GM12878 (cell line): ENCODE data around the gene AGAP1. TPM values are rescaled to one million over a fixed set of nuclear protein-coding genes. Genes with fewer than 3 reads are reported as not detected.

Source experiments
- ATAC-seq: fragments of 200-7000 bp; cut with Tn5 transposase; 3 replicates; pipeline ENCODE4 v1.9.1; 2020; ENCODE audit warnings: mild to moderate bottlenecking, moderate library complexity
- BruUV-seq: library from RNA; stranded (reverse); fragments of 400-500 nt; replicated peaks from 2 replicates; lab custom pipeline; 2021; lab: Mats Ljungman, UMichigan
- CTCF ChIA-PET: fragments of 300-600 bp; sonication (Branson Sonifier 250); formaldehyde crosslinking; extraction: SDS; loops from one replicate; lab custom pipeline; 2021; ENCODE audit warnings: inconsistent platforms; lab: Yijun Ruan, JAX
- POLR2A ChIA-PET: fragments of 350-600 bp; formaldehyde crosslinking; extraction: SDS; loops from one replicate; lab custom pipeline; 2021; ENCODE audit warnings: inconsistent platforms; lab: Charles Lee
- RAD21 ChIA-PET: fragments of 300-600 bp; sonication (Branson Sonifier 250); formaldehyde crosslinking; loops from one replicate; lab custom pipeline; 2023; ENCODE audit warnings: antibody characterized with exemption; ENCODE audit not compliant: unreplicated experiment; lab: Charles Lee
- SMC1A ChIA-PET: fragments of 300-600 bp; sonication (Branson Sonifier 250); formaldehyde crosslinking; loops from one replicate; lab custom pipeline; 2023; ENCODE audit not compliant: unreplicated experiment, uncharacterized antibody; lab: Charles Lee
- DNase-seq: peaks from one replicate; pipeline ENCODE4 v3.0.0-alpha.2; 2011; ENCODE audit warnings: low read depth, low spot score
- FAIRE-seq: peaks from 3 replicates; lab custom pipeline; 2011; peaks lifted over from hg19 to GRCh38; lab: Jason Lieb, UNC
- H2AFZ ChIP-seq: 2 replicates; pipeline ENCODE4 v1.6.0; 2011; ENCODE audit warnings: low read depth, low read length, control low read depth; ENCODE audit not compliant: control insufficient read depth
- H3K27ac ChIP-seq: 2 replicates; pipeline ENCODE4 v1.5.1; 2011; ENCODE audit warnings: control low read depth; ENCODE audit not compliant: control insufficient read depth, insufficient read depth
- H3K27me3 ChIP-seq, 2 experiments: replicated peaks in 1 of 2; 2 replicates each; pipeline versions ENCODE4 v1.6.0 to v1.6.1; 2011; ENCODE audit warnings: low read length in 1 of 2; ENCODE audit not compliant: control insufficient read depth in 2 of 2, insufficient read depth in 2 of 2
- H3K36me3 ChIP-seq, 2 experiments: 2 replicates each; pipeline ENCODE4 v1.5.1; 2011; ENCODE audit warnings: low read length in 1 of 2; ENCODE audit not compliant: control insufficient read depth in 2 of 2, insufficient read depth in 2 of 2
- H3K4me1 ChIP-seq: 2 replicates; pipeline ENCODE4 v1.6.1; 2011; ENCODE audit warnings: mild to moderate bottlenecking, low read length, moderate library complexity, mixed read lengths; ENCODE audit not compliant: control insufficient read depth, insufficient read depth
- H3K4me2 ChIP-seq: 2 replicates; pipeline ENCODE4 v1.6.0; 2011; ENCODE audit warnings: control low read depth; ENCODE audit not compliant: control insufficient read depth, insufficient read depth
- H3K4me3 ChIP-seq: fragments of 200-600 bp; sonication (generic); 2 replicates; pipeline ENCODE4 v1.5.1; 2016
- H3K79me2 ChIP-seq: 2 replicates; pipeline ENCODE4 v1.6.0; 2011; ENCODE audit warnings: low read length; ENCODE audit not compliant: control insufficient read depth, insufficient read depth
- H3K9ac ChIP-seq: 2 replicates; pipeline ENCODE4 v1.8.0; 2011; ENCODE audit warnings: low read length, control low read depth, mixed read lengths; ENCODE audit not compliant: control insufficient read depth, insufficient read depth
- H3K9me3 ChIP-seq: replicated peaks from 3 replicates; pipeline ENCODE4 v1.5.1; 2011; ENCODE audit warnings: mild to moderate bottlenecking, low read length; ENCODE audit not compliant: control insufficient read depth, insufficient read depth
- H4K20me1 ChIP-seq: 2 replicates; pipeline ENCODE4 v1.6.0; 2011; ENCODE audit not compliant: control insufficient read depth, insufficient read depth
- ETV6 ChIP-seq, 2 experiments: fragments of 450-650 bp in 1 of 2; IDR thresholded peaks in 1 of 2; conservative IDR thresholded peaks in 1 of 2; 2 replicates each; pipeline ENCODE4 v1.6.1; 2014; ENCODE audit warnings: antibody characterized with exemption in 1 of 2, borderline replicate concordance in 1 of 2, low read depth in 1 of 2, mild to moderate bottlenecking in 1 of 2, moderate library complexity in 1 of 2
- MYC ChIP-seq: IDR thresholded peaks from 2 replicates; pipeline ENCODE4 v1.6.1; 2011; ENCODE audit warnings: mild to moderate bottlenecking, low read length, moderate library complexity, inconsistent platforms; ENCODE audit not compliant: insufficient read depth, insufficient replicate concordance, insufficient read length, severe bottlenecking
- NFYA ChIP-seq: IDR thresholded peaks from 2 replicates; pipeline ENCODE4 v1.6.1; 2011; ENCODE audit warnings: low read depth, mild to moderate bottlenecking, low read length, improper control_type of control experiment, borderline replicate concordance
- NR2C1 ChIP-seq: fragments of 450-650 bp; IDR thresholded peaks from 2 replicates; pipeline ENCODE4 v1.6.1; 2017; ENCODE audit warnings: antibody characterized with exemption, mild to moderate bottlenecking, moderate library complexity
- RFX5 ChIP-seq: IDR thresholded peaks from 2 replicates; pipeline ENCODE4 v1.6.1; 2011; ENCODE audit warnings: low read depth, low read length, improper control_type of control experiment
- WGBS: methylation state at CpG from one replicate; pipeline ENCODE4 v1.1.6; 2016; ENCODE audit warnings: low lambda C conversion rate; ENCODE audit not compliant: insufficient replicate concordance, insufficient coverage; ENCODE audit errors: missing lambda C conversion rate; 5-methylcytosine and 5-hydroxymethylcytosine counted together
- in situ Hi-C: fragments of 300-500 bp; cut with MboI; formaldehyde crosslinking; loops from 9 replicates; pipeline ENCODE4 v1.14.3; 2018; ENCODE audit warnings: mixed read lengths
- intact Hi-C: fragments of 100-400 bp; cut with micrococcal nuclease; formaldehyde crosslinking; loops from one replicate; pipeline ENCODE4 v1.14.2; 2022; ENCODE audit not compliant: unreplicated experiment
- polyA plus RNA-seq, 11 experiments: library from polyadenylated mRNA; depleted of rRNA in 4 of 11; unstranded in 6 of 11; stranded (reverse) in 5 of 11; fragments of >200 nt; fragmentation: Nextera tagmentation in 4 of 11; fragmentation: Illumina TruSeq in 1 of 11; extraction: Ambion mirVana in 4 of 11; extraction: Trizol in 1 of 11; gene quantifications; 1 replicate in 1 of 11; 2 replicates in 10 of 11; pipeline versions ENCODE4 v1.2.1 to v1.2.3, GENCODE V29; 2011 to 2016; ENCODE audit warnings: inconsistent platforms in 2 of 11, missing spikeins in 2 of 11, low read depth in 1 of 11
- total RNA-seq, 4 experiments: library from RNA; depleted of rRNA in 3 of 4; stranded (reverse); fragments of >200 nt in 3 of 4; fragmentation: Illumina TruSeq in 1 of 4; extraction: Trizol in 1 of 4; gene quantifications; 2 replicates each; pipeline versions ENCODE4 v1.2.1 to v1.2.3, GENCODE V29; 2013 to 2021
- TF ChIP-seq, protein P1 (sequence below): fragments of 450-650 bp; IDR thresholded peaks from 2 replicates; pipeline ENCODE4 v1.6.1; 2017; ENCODE audit warnings: borderline replicate concordance

Gene AGAP1
- total and polyA plus RNA-seq, 10 of the 15 experiments (the other 5 are each of a cell fraction or from before 2014, with no cell fraction given), result 0.05 to 0.15 (median 0.06) TPM; not detected in 7

DNA sequence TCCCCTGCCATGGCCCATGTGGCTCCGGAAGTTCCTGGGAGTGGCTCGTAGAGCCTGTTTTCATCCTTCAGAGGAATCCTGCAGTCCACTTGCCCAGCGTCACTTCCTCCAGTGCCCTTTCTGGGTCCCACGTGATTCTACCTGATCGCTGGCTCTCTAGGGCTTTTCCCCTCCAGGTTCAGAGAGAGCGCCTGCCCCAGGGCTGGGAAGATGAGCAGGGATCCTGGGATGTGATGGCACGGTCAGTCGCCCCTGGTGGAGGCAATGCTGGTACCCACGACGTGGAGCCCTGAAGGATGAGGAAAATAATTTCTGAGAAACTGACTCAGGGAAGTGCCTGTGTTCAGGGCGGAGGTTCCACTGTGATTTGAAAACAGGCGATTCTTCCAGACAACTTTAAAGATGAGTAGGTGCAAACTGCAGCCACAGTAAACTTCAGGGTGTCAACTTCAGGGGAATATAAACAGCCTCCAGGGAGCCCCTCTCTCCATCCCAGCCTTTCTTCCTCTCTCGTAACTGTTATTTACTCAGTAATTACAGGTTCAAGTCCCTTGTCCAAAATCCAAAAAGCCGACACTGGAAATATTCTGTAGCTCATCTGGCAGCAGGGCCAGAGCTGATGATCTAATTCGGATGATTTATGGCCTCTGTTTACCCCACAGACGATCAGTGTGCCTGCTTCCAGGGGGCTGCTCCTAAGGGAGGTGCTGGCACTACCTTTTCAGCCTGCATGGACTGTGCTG is 105.9 kb downstream of the AGAP1 start:
- no peak for FAIRE-seq
- H3K27me3 ChIP-seq, result no peaks in the 10 kb centered on the region
- in situ Hi-C loops (no loop called here), intact Hi-C loops (no loop called here)
- H3K4me2 ChIP-seq, result no peak overlapping the region
- RAD21 ChIA-PET, result no interaction called here
- H3K27ac ChIP-seq, result no peak overlapping the region
- no peak overlapping the region for H3K9ac ChIP-seq
- H3K79me2 ChIP-seq, result no peaks in the 10 kb centered on the region
- POLR2A ChIA-PET, result no interaction called here
- H4K20me1 ChIP-seq, result no peaks in the 10 kb centered on the region
- CTCF ChIA-PET, result interaction anchor here (1.1 to 1.4 kb wide), 2 partner anchors 146 to 147 kb away, joined by 3 to 4 read pairs; no protein-coding TSS in a partner anchor
- ATAC-seq, result no peak
- H3K9me3 ChIP-seq, result no peaks in the 10 kb centered on the region; the same call in 2 of the 3 replicates
- no TSS peak for BruUV-seq
- H3K36me3 ChIP-seq, result no peaks in the 10 kb centered on the region
- TF ChIP-seq, protein P1, sequence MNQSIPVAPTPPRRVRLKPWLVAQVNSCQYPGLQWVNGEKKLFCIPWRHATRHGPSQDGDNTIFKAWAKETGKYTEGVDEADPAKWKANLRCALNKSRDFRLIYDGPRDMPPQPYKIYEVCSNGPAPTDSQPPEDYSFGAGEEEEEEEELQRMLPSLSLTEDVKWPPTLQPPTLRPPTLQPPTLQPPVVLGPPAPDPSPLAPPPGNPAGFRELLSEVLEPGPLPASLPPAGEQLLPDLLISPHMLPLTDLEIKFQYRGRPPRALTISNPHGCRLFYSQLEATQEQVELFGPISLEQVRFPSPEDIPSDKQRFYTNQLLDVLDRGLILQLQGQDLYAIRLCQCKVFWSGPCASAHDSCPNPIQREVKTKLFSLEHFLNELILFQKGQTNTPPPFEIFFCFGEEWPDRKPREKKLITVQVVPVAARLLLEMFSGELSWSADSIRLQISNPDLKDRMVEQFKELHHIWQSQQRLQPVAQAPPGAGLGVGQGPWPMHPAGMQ, result no peak
- TF ChIP-seq ETV6 (conservative IDR thresholded peaks at IDR 0.05 in 1 of 2, IDR thresholded peaks at IDR 0.05 in 1 of 2; ENCODE audit: borderline replicate concordance in 1 of 2, low read depth in 1 of 2) (no peak), NR2C1 (no peak), RFX5 (no peak), MYC (no peak), NFYA (no peak)
- no peaks in the 10 kb centered on the region for H3K4me1 ChIP-seq
- DNase-seq, result no peak
- SMC1A ChIA-PET, result no interaction called here
- H2AFZ ChIP-seq, result no peak overlapping the region
- no peak overlapping the region for H3K4me3 ChIP-seq
- 30% methylated on average over 16 of the region's 16 CpGs for WGBS
